DOHH2 (cell line): Measurements from ENCODE around the gene MAP2K3.

Experiments
- H3F3A ChIP-seq: fragments of 200-600 bp; sonication (generic), shearing (Covaris generic); 2 replicates; pipeline ENCODE4 v1.6.0; 2016; ENCODE audit warnings: antibody characterized with exemption, mild to moderate bottlenecking; ENCODE audit not compliant: control insufficient read depth, insufficient read depth
- H3K27ac ChIP-seq: fragments of 200-600 bp; sonication (generic); 2 replicates; pipeline ENCODE4 v1.5.1; 2014; ENCODE audit warnings: low read depth, mild to moderate bottlenecking, low read length, moderate library complexity
- H3K27me3 ChIP-seq: fragments of 200-600 bp; sonication (generic); 2 replicates; pipeline ENCODE4 v1.6.1; 2014; ENCODE audit warnings: mild to moderate bottlenecking, low read length, mixed read lengths; ENCODE audit not compliant: control insufficient read depth
- H3K36me3 ChIP-seq: fragments of 200-600 bp; sonication (generic); 2 replicates; pipeline ENCODE4 v1.6.1; 2014; ENCODE audit warnings: mild to moderate bottlenecking, low read length, moderate library complexity, mixed read lengths; ENCODE audit not compliant: control insufficient read depth
- H3K4me1 ChIP-seq: fragments of 200-600 bp; sonication (generic); 2 replicates; pipeline ENCODE4 v1.6.1; 2014; ENCODE audit warnings: mild to moderate bottlenecking, low read length, mixed read lengths; ENCODE audit not compliant: control insufficient read depth
- H3K4me2 ChIP-seq: fragments of 200-600 bp; sonication (generic); 2 replicates; pipeline ENCODE4 v1.6.0; 2014; ENCODE audit warnings: mild to moderate bottlenecking, low read length, moderate library complexity
- H3K4me3 ChIP-seq: fragments of 200-600 bp; sonication (generic); 2 replicates; pipeline ENCODE4 v1.5.1; 2014; ENCODE audit warnings: mild to moderate bottlenecking, low read length, mixed read lengths
- H3K79me2 ChIP-seq: fragments of 200-600 bp; sonication (generic); 2 replicates; pipeline ENCODE4 v1.6.1; 2014; ENCODE audit warnings: mild to moderate bottlenecking, low read length, mixed read lengths; ENCODE audit not compliant: control insufficient read depth
- H3K9me2 ChIP-seq: fragments of 200-600 bp; sonication (generic); replicated peaks from 2 replicates; pipeline ENCODE4 v1.6.1; 2014; ENCODE audit warnings: mild to moderate bottlenecking, low read length, mixed read lengths; ENCODE audit not compliant: control insufficient read depth
- H3K9me3 ChIP-seq: fragments of 200-600 bp; sonication (generic); 2 replicates; pipeline ENCODE4 v1.6.1; 2014; ENCODE audit warnings: antibody characterized with exemption, low read length, mixed read lengths; ENCODE audit not compliant: control insufficient read depth, insufficient read depth
- H4K20me1 ChIP-seq: fragments of 200-600 bp; sonication (generic); 2 replicates; pipeline ENCODE4 v1.6.0; 2014; ENCODE audit warnings: low read depth, mild to moderate bottlenecking, antibody characterized with exemption, low read length, moderate library complexity; ENCODE audit not compliant: control insufficient read depth, insufficient read depth
- CTCF ChIP-seq: fragments of 200-600 bp; sonication (generic); IDR thresholded peaks from one replicate; pipeline ENCODE4 v1.5.1; 2014; ENCODE audit warnings: antibody characterized with exemption, mild to moderate bottlenecking, low read depth, low read length; ENCODE audit not compliant: poor library complexity, severe bottlenecking
- EZH2phosphoT487 ChIP-seq: fragments of 200-600 bp; sonication (generic); IDR thresholded peaks from 2 replicates; pipeline ENCODE4 v1.6.1; 2017; ENCODE audit warnings: borderline replicate concordance, mild to moderate bottlenecking, antibody characterized with exemption, low read length, moderate library complexity, mixed read lengths

The MAP2K3 gene

GRCh38 chr17:21242780-21243515 is 41.6 kb upstream of the MAP2K3 start:
- peaks cover 4% of the 10 kb centered on the region; the same call in 1 of the 2 replicates for H3K27me3 ChIP-seq
- no peak overlapping the region for H3K27ac ChIP-seq
- no peak overlapping the region for H3K4me3 ChIP-seq
- H3K4me1 ChIP-seq: no peaks in the 10 kb centered on the region
- H3K9me3 ChIP-seq: no peaks in the 10 kb centered on the region
- no peaks in the 10 kb centered on the region for H3K36me3 ChIP-seq
- H3K4me2 ChIP-seq: no peak overlapping the region
- TF ChIP-seq EZH2phosphoT487 (no peak), CTCF (no peak)
- H3K9me2 ChIP-seq: no peaks in the 10 kb centered on the region
- H3F3A ChIP-seq: no peaks in the 10 kb centered on the region
- H3K79me2 ChIP-seq: no peaks in the 10 kb centered on the region
- no peaks in the 10 kb centered on the region for H4K20me1 ChIP-seq

DNA sequence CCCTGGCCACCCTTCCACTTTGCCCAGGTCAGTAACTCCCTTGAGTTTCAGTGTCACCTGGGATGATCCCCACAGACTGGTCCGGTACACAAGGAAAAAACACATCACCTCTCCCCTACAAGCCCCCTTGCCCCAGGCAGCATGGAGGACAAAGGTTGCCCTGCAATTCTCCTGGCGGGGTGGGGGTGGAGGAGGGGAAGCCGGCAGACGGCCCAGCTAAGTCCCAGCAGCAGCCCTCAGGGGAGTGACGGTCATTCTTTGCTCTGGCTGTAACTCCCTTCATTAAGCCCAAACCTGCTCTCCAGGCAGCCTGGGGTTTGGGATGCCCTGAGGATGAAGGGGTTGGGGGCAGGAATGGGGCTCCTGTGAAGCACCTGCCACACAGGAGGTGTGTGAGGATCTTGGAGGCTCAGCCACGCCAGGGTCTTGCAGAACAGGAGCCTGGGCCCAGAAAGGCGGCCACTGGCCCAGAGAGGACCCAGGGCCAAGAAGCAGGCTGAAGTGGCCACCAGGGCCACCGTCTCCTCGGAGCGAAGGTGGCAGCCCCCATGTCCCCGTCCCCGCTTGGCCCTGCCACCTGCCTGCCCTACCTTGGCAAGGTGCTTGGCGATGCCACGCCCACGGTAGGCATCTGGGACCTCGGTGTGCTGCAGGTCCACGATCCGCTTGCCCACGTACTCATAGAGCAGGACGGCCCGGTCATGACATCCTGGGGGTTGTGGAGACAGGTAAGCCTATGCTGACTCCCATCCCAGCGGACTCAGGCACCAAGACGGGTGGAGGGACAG is 40.8 kb upstream of the MAP2K3 start:
- H3K9me3 ChIP-seq: no peaks in the 10 kb centered on the region
- TF ChIP-seq CTCF: no peak
- no peak for TF ChIP-seq EZH2phosphoT487
- no peak overlapping the region for H3K27ac ChIP-seq
- 0 out of 2 replicates have a peak, but pooled peaks cover 1% of the 10 kb centered on the region for H3K27me3 ChIP-seq
- H3F3A ChIP-seq: no peaks in the 10 kb centered on the region
- no peaks in the 10 kb centered on the region for H3K9me2 ChIP-seq
- H3K4me3 ChIP-seq: no peak overlapping the region
- no peaks in the 10 kb centered on the region for H3K79me2 ChIP-seq
- H3K36me3 ChIP-seq: no peaks in the 10 kb centered on the region
- H3K4me2 ChIP-seq: no peak overlapping the region
- no peaks in the 10 kb centered on the region for H4K20me1 ChIP-seq
- no peaks in the 10 kb centered on the region for H3K4me1 ChIP-seq

DNA sequence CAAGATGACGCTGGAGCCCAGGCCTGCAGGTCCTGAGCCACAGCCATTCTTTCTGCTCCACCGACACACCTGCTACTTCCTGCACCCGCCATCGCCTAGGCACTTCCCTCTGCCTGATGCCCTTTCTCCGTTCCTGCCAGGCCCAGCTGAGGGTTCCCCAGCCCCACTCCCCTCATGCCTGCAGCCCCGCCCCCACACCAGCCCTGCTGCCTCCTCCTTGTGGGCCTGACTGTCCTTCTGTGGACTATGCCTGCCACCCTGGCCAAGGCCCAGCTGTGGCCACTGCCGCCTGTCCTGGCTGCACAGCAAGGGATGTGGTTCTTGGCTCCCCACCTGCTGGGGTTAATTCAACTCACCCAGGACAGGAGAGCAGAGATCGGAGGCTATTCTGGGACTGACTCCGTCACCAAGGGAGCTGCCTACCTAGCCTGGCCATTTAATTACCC is 38.8 kb upstream of the MAP2K3 start:
- Histone ChIP-seq H3K4me1 (no peaks in the 10 kb centered on the region), H3K36me3 (no peaks in the 10 kb centered on the region), H3K27ac (no peak overlapping the region), H3K4me2 (no peak overlapping the region), H3F3A (no peaks in the 10 kb centered on the region), H3K9me3 (no peaks in the 10 kb centered on the region), H4K20me1 (no peaks in the 10 kb centered on the region), H3K4me3 (no peak overlapping the region), H3K9me2 (no peaks in the 10 kb centered on the region), H3K79me2 (no peaks in the 10 kb centered on the region), H3K27me3 (peaks cover 10% of the 10 kb centered on the region)
- no peak for TF ChIP-seq EZH2phosphoT487
- no peak for TF ChIP-seq CTCF
